ENCODE results near the gene UTRN. TPM values are rescaled to one million over a fixed set of nuclear protein-coding genes. Genes with fewer than 3 reads are reported as not detected.

The UTRN gene
- total RNA-seq, 1 experiment from 2014 or later = 79.7 TPM

DNA sequence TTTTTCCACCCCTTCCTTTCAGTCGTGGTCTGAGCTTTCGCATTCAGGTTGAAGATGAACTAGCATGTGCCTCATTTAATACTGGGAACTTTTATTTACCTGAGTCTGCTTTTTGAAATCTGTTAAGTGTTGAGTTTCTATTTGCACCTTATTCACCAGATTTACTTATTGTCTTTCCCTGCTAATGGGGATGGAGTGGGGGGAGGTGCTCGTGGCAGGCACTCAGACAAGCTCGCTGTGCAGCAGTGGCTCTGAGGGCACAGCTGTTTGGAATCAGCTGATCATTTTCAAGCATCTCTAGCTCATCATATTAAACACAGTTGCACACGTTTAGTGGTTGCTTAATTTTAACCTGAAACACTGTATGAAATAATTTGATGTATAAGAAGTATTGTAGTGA is 35.6 kb downstream of the UTRN start:
- no peak overlapping the region for H2BK15ac ChIP-seq (ENCODE audit: low read depth, low read length)
- no peak overlapping the region for H3K4me2 ChIP-seq (ENCODE audit: insufficient read depth, insufficient read length, low read length)
- no peak overlapping the region for H3K56ac ChIP-seq (ENCODE audit: insufficient read length, low read depth, low read length)
- no peak overlapping the region for H3T11ph ChIP-seq (ENCODE audit: low read length)
- no peak overlapping the region for H4K8ac ChIP-seq (replicated peaks; ENCODE audit: insufficient read length, low read depth, low read length)
- H2BK20ac ChIP-seq (ENCODE audit: low read depth, low read length, poor library complexity, severe bottlenecking) = no peak overlapping the region
- H3K23me2 ChIP-seq (ENCODE audit: insufficient read length, low read depth, low read length, poor library complexity, severe bottlenecking) = no peaks in the 10 kb centered on the region
- H3K4me1 ChIP-seq (ENCODE audit: insufficient read depth, low read length) = peaks cover 8% of the 10 kb centered on the region; the same call in 1 of the 2 replicates
- H3K27me3 Mint-ChIP-seq (ENCODE audit: low read depth) = no peaks in the 10 kb centered on the region
- H3K14ac ChIP-seq (ENCODE audit: insufficient read depth, low read length) = no peak overlapping the region; the same call in 1 of the 2 replicates
- no peak overlapping the region for H2AK5ac ChIP-seq (ENCODE audit: insufficient read length, low read length)
- no peaks in the 10 kb centered on the region for H3K79me2 ChIP-seq (ENCODE audit: insufficient read depth, low read length)
- no peak overlapping the region for H3K18ac ChIP-seq (ENCODE audit: insufficient read length, low read depth, low read length)
- WGBS (ENCODE audit: extremely low coverage, insufficient read length, low lambda C conversion rate) = no CpG with 5 or more reads among the region's 5 CpGs
- TF ChIP-seq, protein P1, sequence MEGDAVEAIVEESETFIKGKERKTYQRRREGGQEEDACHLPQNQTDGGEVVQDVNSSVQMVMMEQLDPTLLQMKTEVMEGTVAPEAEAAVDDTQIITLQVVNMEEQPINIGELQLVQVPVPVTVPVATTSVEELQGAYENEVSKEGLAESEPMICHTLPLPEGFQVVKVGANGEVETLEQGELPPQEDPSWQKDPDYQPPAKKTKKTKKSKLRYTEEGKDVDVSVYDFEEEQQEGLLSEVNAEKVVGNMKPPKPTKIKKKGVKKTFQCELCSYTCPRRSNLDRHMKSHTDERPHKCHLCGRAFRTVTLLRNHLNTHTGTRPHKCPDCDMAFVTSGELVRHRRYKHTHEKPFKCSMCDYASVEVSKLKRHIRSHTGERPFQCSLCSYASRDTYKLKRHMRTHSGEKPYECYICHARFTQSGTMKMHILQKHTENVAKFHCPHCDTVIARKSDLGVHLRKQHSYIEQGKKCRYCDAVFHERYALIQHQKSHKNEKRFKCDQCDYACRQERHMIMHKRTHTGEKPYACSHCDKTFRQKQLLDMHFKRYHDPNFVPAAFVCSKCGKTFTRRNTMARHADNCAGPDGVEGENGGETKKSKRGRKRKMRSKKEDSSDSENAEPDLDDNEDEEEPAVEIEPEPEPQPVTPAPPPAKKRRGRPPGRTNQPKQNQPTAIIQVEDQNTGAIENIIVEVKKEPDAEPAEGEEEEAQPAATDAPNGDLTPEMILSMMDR (conservative IDR thresholded peaks at IDR 0.05) = no peak
- H3K36me3 Mint-ChIP-seq (ENCODE audit: insufficient read depth in 1 of 3, low read depth in 3 of 3) = peaks cover 0 to 8% (median 0%) of the 10 kb centered on the region in 3 experiments; a peak in 2 of 7 replicates
- no peak overlapping the region for H3K4ac ChIP-seq (ENCODE audit: low read depth, low read length)
- no peak overlapping the region for H3K9ac ChIP-seq (ENCODE audit: extremely low read depth, insufficient read length, low read length)
- peaks cover 41 to 47% of the 10 kb centered on the region in 2 experiments for H3K4me1 Mint-ChIP-seq
- no peaks in the 10 kb centered on the region for H4K20me1 ChIP-seq (ENCODE audit: control insufficient read depth, insufficient read depth, insufficient read length)
- H4K5ac ChIP-seq (ENCODE audit: insufficient read length, low read depth, low read length) = no peak overlapping the region
- no peak overlapping the region for H2BK12ac ChIP-seq (ENCODE audit: insufficient read length, low read depth, low read length)
- H3K9me3 ChIP-seq (ENCODE audit: control insufficient read depth, low read depth, low read length) = no peaks in the 10 kb centered on the region
- H3K27ac ChIP-seq (ENCODE audit: insufficient read length, low read depth, low read length) = no peak overlapping the region
- H3K27ac Mint-ChIP-seq = peak overlapping the region in 2 of 3 experiments; percentile 30 to 70; a peak in 3 of 7 replicates
- H2BK5ac ChIP-seq (ENCODE audit: insufficient read length, low read length) = no peak overlapping the region
- DNase-seq = no peak
- H2AFZ ChIP-seq (ENCODE audit: low read length) = no peak overlapping the region
- H3K23ac ChIP-seq (ENCODE audit: insufficient read length, low read depth, low read length) = no peak overlapping the region
- peaks cover 4% of the 10 kb centered on the region for H3K79me1 ChIP-seq (ENCODE audit: insufficient read depth, low read depth, low read length, poor library complexity, severe bottlenecking)
- no peaks in the 10 kb centered on the region for H3K27me3 ChIP-seq (ENCODE audit: insufficient read depth, low read length)
- no peak overlapping the region for H2BK120ac ChIP-seq (ENCODE audit: low read depth, low read length, poor library complexity, severe bottlenecking)
- no peak overlapping the region for H4K91ac ChIP-seq (ENCODE audit: insufficient read length, low read depth, low read length)
- no peaks in the 10 kb centered on the region for H3K9me3 Mint-ChIP-seq
- H3K4me3 Mint-ChIP-seq = no peak overlapping the region
